GM12891 (cell line): ENCODE results near the gene SHISA9.

ENCODE experiments used
- PAX5 ChIP-seq: IDR thresholded peaks from 2 replicates; pipeline ENCODE4 v1.6.1; 2011; ENCODE audit warnings: low read length, moderate library complexity, mild to moderate bottlenecking; ENCODE audit not compliant: insufficient read depth, severe bottlenecking
- POLR2A ChIP-seq: IDR thresholded peaks from 2 replicates; pipeline ENCODE4 v1.6.1; 2011; ENCODE audit warnings: low read depth, low read length, control low read depth
- POLR2AphosphoS5 ChIP-seq: IDR thresholded peaks from 2 replicates; pipeline ENCODE4 v1.6.1; 2011; ENCODE audit warnings: low read depth, low read length, control low read depth
- POU2F2 ChIP-seq: IDR thresholded peaks from 2 replicates; pipeline ENCODE4 v1.6.1; 2011; ENCODE audit warnings: low read depth, mild to moderate bottlenecking, control low read depth, low read length, moderate library complexity
- SPI1 ChIP-seq: IDR thresholded peaks from 2 replicates; pipeline ENCODE4 v1.6.1; 2011; ENCODE audit warnings: low read depth, low read length, control low read depth
- TAF1 ChIP-seq: IDR thresholded peaks from 2 replicates; pipeline ENCODE4 v1.6.1; 2011; ENCODE audit warnings: low read depth, low read length, control low read depth

- no peak for TF ChIP-seq POLR2A
- TF ChIP-seq POLR2AphosphoS5: no peak
- no peak for TF ChIP-seq PAX5
- no peak for TF ChIP-seq SPI1
- no peak for TF ChIP-seq TAF1
- no peak for TF ChIP-seq POU2F2
Observed at GRCh38 chr16:13106464-13106863, 205.1 kb downstream of the SHISA9 start.
